RWPE2 (cell line): Measurements from ENCODE around the gene SNAPC1.
"Not testable (repeated sequence)": the region's sequence is repeated elsewhere in the genome, so short reads cannot be mapped to it uniquely, and the experiment has no call there.

Experiments used
- ATAC-seq: fragments of 200-7000 bp; cut with Tn5 transposase; 3 replicates; pipeline ENCODE4 v1.9.1; 2021; ENCODE audit warnings: low read depth
- DNase-seq: peaks from one replicate; pipeline ENCODE4 v3.0.0-alpha.2; 2020; ENCODE audit warnings: low spot score
- H3K27ac ChIP-seq: fragments of 450-650 bp; 2 replicates; pipeline ENCODE4 v1.5.1; 2017; ENCODE audit warnings: mild to moderate bottlenecking; ENCODE audit not compliant: poor library complexity, severe bottlenecking
- H3K27me3 ChIP-seq: fragments of 250-450 bp; sonication (Bioruptor Pico); 2 replicates; pipeline ENCODE4 v1.5.1; 2021; ENCODE audit warnings: mild to moderate bottlenecking, moderate library complexity; ENCODE audit not compliant: insufficient read depth, poor library complexity, severe bottlenecking
- H3K36me3 ChIP-seq: fragments of 250-450 bp; sonication (Bioruptor Pico); 2 replicates; pipeline ENCODE4 v1.5.1; 2020; ENCODE audit warnings: low read depth, mild to moderate bottlenecking, moderate library complexity
- H3K4me1 ChIP-seq: fragments of 250-450 bp; sonication (Bioruptor Pico); 2 replicates; pipeline ENCODE4 v1.5.1; 2021; ENCODE audit warnings: mild to moderate bottlenecking, moderate library complexity; ENCODE audit not compliant: insufficient read depth, poor library complexity, severe bottlenecking
- H3K4me3 ChIP-seq: fragments of 250-450 bp; sonication (Bioruptor Pico); 2 replicates; pipeline ENCODE4 v1.5.1; 2021; ENCODE audit warnings: mild to moderate bottlenecking, moderate library complexity; ENCODE audit not compliant: severe bottlenecking
- H3K9me3 ChIP-seq: fragments of 250-450 bp; sonication (Bioruptor Pico); 2 replicates; pipeline ENCODE4 v1.5.1; 2021; ENCODE audit warnings: mild to moderate bottlenecking, moderate library complexity; ENCODE audit not compliant: severe bottlenecking
- CTCF ChIP-seq: fragments of 450-650 bp; IDR thresholded peaks from one replicate; pipeline ENCODE4 v1.5.1; 2017; ENCODE audit warnings: mild to moderate bottlenecking, moderate library complexity; ENCODE audit not compliant: poor library complexity, severe bottlenecking

Gene SNAPC1

GRCh38 chr14:61751475-61751989 is 10.7 kb upstream of the SNAPC1 start:
- Histone ChIP-seq H3K36me3 (peaks cover 43% of the 10 kb centered on the region), H3K9me3 (no peaks in the 10 kb centered on the region), H3K4me3 (peak overlapping the region; percentile 28), H3K4me1 (peaks cover 63% of the 10 kb centered on the region), H3K27ac (peak overlapping the region; percentile 94), H3K27me3 (no peaks in the 10 kb centered on the region)
- ATAC-seq (no peak), DNase-seq (no peak)
- no peak for TF ChIP-seq CTCF

GRCh38 chr14:61752626-61753025 is 9.6 kb upstream of the SNAPC1 start:
- DNase-seq: no peak
- peak; percentile 3; the same call in 1 of the 3 replicates for ATAC-seq
- Histone ChIP-seq H3K27ac (peak overlapping the region; percentile 94), H3K27me3 (no peaks in the 10 kb centered on the region), H3K4me3 (no peak overlapping the region), H3K36me3 (peaks cover 33% of the 10 kb centered on the region), H3K9me3 (no peaks in the 10 kb centered on the region), H3K4me1 (peaks cover 52% of the 10 kb centered on the region)
- TF ChIP-seq CTCF: no peak

GRCh38 chr14:61753631-61754030 is 8.6 kb upstream of the SNAPC1 start:
- DNase-seq: no peak
- no peak for ATAC-seq
- no peak overlapping the region for H3K4me3 ChIP-seq
- TF ChIP-seq CTCF: no peak
- peak overlapping the region; percentile 94 for H3K27ac ChIP-seq
- H3K27me3 ChIP-seq: no peaks in the 10 kb centered on the region
- no peaks in the 10 kb centered on the region for H3K9me3 ChIP-seq
- H3K36me3 ChIP-seq: peaks cover 22% of the 10 kb centered on the region
- H3K4me1 ChIP-seq: peaks cover 42% of the 10 kb centered on the region

GRCh38 chr14:61754627-61755381 is 7.4 kb upstream of the SNAPC1 start:
- Histone ChIP-seq H3K9me3 (no peaks in the 10 kb centered on the region), H3K36me3 (peaks cover 12% of the 10 kb centered on the region), H3K4me1 (peaks cover 36% of the 10 kb centered on the region), H3K27ac (peak overlapping the region; percentile 94), H3K27me3 (no peaks in the 10 kb centered on the region), H3K4me3 (no peak overlapping the region)
- no peak for DNase-seq
- TF ChIP-seq CTCF: no peak
- peak; percentile 22; the same call in 2 of the 3 replicates for ATAC-seq

GRCh38 chr14:61755382-61755742 is 6.9 kb upstream of the SNAPC1 start:
- H3K9me3 ChIP-seq, DNase-seq, H3K27me3 ChIP-seq, H3K36me3 ChIP-seq, ATAC-seq, H3K4me3 ChIP-seq: not testable (repeated sequence)
- Histone ChIP-seq H3K27ac (peak overlapping the region; percentile 94), H3K4me1 (peaks cover 31% of the 10 kb centered on the region)
